NCI-H2196 (cell line): Measurements from ENCODE around the gene AOX1.
A peak's percentile ranks its signal among the peaks of the same experiment; 100 is the strongest.
"Not testable (repeated sequence)": the region's sequence is repeated elsewhere in the genome, so short reads cannot be mapped to it uniquely, and the experiment has no call there.

ENCODE experiments used
- DNase-seq: peaks from one replicate; lab custom pipeline; 2025; ENCODE audit not compliant: unreplicated experiment; lab: John Stamatoyannopoulos, UW

The AOX1 gene

DNA sequence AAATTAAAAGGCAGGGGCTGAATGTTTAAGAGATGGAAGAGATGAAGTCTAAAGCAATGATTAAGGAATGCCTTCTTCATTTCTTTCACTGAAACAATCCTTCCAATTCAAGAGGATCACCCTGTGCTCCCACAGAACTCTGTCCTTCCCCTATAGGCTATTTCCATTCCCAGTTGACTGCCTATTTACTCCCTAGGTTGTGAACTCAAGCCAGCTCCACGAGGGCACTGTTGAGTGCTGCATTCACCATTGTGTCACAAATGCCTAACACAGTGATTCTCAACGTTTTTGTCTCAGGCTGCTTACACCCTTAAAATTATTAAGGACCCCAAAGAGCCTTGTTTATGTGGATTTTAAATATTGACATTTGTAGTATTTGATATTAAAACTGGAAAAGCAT is 112.4 kb downstream of the AOX1 start:
- DNase-seq: no peak

GRCh38 chr2:200699310-200699709 is 113.5 kb downstream of the AOX1 start:
- no peak for DNase-seq

- DNase-seq: no peak
Measured at GRCh38 chr2:200700856-200701255, 115.0 kb downstream of the AOX1 start.

- DNase-seq: no peak
Measured at GRCh38 chr2:200702044-200702443, 116.2 kb downstream of the AOX1 start.

DNA sequence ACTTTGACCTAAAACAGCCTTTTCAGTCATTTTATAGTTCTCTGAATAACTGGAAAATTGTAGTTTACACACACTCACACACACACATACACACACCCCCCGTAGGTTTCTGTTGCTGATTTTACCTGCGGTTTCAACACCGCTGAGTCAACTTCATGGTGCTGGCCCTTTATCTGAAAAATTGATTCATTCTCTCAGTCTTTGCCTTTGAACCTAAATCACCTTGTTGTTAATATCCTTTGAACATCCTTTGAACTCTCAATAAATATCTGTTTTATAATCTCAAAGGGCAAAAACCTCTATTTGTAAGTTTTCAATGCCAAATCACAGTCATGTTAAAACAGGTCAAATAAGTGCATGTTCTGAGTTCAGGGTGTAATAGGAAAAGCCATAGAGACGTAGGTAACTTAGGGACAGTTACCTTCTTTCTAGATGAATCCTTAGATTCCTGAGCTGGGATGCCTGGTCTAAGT is 116.9 kb downstream of the AOX1 start:
- DNase-seq: no peak

DNA sequence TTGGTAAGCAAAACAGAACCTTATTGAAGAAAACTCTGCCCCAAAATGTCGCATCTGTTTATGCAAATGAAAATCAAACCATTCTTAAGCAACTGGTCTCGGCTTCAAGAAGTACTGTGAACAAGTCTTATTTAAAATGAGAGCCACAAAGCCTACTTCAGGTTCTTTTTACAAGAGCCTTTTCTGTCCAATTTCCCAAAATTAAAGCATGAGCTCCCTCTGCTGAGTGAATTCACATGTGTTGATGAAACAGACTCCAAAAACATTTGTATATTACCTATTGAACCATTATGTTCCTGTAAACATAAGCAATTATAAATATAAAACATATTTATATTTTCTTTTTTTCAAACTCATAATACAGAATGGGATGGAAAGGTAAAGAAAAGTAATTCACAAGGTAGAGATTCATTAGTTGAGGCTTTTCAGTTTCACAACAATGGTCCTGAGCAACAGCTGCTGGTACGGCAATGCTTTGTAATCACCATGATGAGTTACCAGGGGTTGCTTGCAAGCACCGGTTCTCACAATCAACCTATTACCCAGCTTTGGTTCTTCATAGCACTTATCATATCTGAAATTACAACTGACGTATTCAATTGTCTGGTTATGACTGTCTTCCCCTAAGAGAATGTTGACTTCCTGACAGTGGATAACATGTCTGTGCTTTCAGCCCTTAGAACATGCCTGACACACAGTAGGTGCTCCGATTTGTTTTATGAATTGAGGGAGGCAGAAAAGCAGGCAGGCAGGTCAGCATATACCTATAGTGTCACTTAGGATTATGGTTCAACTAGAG is 117.5 kb downstream of the AOX1 start:
- peak; percentile 40 for DNase-seq

DNA sequence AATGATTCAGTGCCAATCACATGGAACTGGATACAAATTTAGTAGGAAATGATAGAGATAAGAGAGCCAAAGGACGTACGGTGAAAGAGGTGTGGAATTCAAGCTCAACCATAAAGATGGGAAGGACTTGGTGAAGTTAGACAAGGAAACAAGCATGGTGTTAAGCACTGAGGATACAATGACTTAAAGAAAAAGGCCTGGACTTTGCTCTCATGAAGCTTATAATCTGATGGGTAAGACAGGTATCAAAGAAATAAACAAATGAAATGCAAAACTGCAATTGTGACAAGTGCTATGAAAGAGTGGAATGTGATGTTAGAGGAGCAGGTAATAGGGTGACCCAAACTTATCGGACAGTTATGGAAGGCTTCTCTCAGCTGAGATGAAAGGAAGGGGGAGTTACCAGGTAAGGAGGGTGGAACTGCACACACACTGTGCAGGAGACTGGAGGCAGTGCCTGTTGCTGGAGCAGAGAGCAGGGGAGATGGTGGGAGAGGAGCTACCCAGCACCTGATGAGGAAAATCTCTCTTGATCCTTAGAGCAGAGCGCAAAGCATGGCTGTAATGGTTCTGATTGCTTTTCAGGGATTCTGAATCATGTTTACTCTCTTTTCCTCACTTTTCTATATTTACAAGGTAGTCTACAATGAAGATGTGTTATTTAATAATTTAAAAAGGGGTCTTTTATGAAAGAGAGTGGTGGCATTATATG is 118.3 kb downstream of the AOX1 start:
- DNase-seq: no peak

- DNase-seq: no peak
Measured at GRCh38 chr2:200705305-200706041, 119.7 kb downstream of the AOX1 start.

- no peak for DNase-seq
Measured at GRCh38 chr2:200708943-200709342, 123.1 kb downstream of the AOX1 start.

DNA sequence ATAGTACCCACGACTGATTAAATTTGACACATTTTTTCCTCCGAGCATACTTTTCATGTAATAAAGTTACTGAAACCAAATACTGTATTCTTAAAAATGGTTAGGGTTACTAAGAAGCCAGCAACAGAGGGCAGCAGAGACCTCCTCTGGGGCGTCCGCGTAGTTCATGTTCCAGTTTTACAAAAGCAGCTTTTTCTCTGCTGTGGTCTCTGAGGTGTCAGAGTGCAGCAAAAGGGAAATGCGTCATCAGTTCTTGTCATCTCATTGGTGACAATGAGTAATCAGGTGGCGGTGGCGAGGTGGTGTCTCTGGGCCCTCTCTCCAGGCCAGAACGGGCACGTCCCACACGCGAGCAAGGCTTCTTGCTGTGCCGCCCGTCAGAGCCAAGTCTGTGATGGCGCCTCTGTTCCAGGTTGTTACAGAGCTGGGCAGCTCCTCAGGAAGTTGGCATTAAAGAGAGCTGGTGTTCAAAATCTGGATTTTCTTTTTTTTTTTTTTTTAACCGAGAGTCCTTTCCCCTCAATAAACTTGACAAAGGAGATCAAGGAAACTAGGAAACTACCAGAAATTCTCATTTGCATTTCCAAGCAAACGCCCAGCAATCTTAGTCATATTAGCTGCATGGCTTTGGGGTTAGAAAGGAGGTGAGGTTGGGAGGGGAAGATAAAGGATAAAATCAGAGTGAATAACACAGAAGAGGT is 127.3 kb downstream of the AOX1 start:
- peak; percentile 95 for DNase-seq

GRCh38 chr2:200713704-200714064 is 127.9 kb downstream of the AOX1 start:
- no peak for DNase-seq

DNA sequence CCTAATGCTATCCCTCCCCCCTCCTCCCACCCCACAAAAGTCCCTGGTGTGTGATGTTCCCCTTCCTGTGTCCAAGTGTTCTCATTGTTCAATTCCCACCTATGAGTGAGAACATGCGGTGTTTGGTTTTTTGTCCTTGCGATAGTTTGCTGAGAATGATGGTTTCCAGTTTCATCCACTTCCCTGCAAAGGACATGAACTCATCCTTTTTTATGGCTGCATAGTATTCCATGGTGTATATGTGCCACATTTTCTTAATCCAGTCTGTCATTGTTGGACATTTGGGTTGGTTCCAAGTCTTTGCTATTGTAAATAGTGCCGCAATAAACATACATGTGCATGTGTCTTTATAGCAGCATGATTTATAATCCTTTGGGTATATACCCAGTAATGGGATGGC is 129.2 kb downstream of the AOX1 start:
- DNase-seq: not testable (repeated sequence)

- DNase-seq: no peak
Measured at GRCh38 chr2:200716386-200716785, 130.6 kb downstream of the AOX1 start.
